ENCODE measurements around the gene SNX25. TPM values are rescaled to one million over a fixed set of nuclear protein-coding genes. Genes with fewer than 3 reads are reported as not detected.
"Not testable (repeated sequence)": the region's sequence is repeated elsewhere in the genome, so short reads cannot be mapped to it uniquely, and the experiment has no call there.

Gene SNX25
- total and polyA plus RNA-seq, 5 experiments from 2014 or later = 4.2 to 16.6 (median 7.6) TPM

- Mint-ChIP-seq H3K36me3 (peaks cover 18 to 75% (median 52%) of the 10 kb centered on the region in 3 donors), H3K9me3 (no peaks in the 10 kb centered on the region), H3K27ac (no peak overlapping the region), H3K4me1 (peaks cover 0 to 4% (median 0%) of the 10 kb centered on the region in 4 donors), H3K4me3 (no peak overlapping the region), H3K27me3 (no peaks in the 10 kb centered on the region)
- POLR2A ChIA-PET = no interaction called here
- no peak for DNase-seq
- ATAC-seq = no peak
Observed at GRCh38 chr4:185352202-185352601, 142.8 kb downstream of the SNX25 start.

- peaks cover 18 to 75% (median 52%) of the 10 kb centered on the region in 3 donors for H3K36me3 Mint-ChIP-seq
- ATAC-seq (no peak), DNase-seq (no peak)
- H3K27ac Mint-ChIP-seq = no peak overlapping the region
- POLR2A ChIA-PET = no interaction called here
- no peaks in the 10 kb centered on the region for H3K27me3 Mint-ChIP-seq
- peaks cover 0 to 4% (median 0%) of the 10 kb centered on the region in 4 donors for H3K4me1 Mint-ChIP-seq
- H3K4me3 Mint-ChIP-seq = no peak overlapping the region
- H3K9me3 Mint-ChIP-seq = no peaks in the 10 kb centered on the region
Observed at GRCh38 chr4:185352741-185353140, 143.3 kb downstream of the SNX25 start.

- no peak for ATAC-seq
- no peak for DNase-seq
- H3K27ac Mint-ChIP-seq = no peak overlapping the region
- no peaks in the 10 kb centered on the region for H3K27me3 Mint-ChIP-seq
- POLR2A ChIA-PET = no interaction called here
- no peak overlapping the region for H3K4me3 Mint-ChIP-seq
- H3K9me3 Mint-ChIP-seq = no peaks in the 10 kb centered on the region
- H3K36me3 Mint-ChIP-seq = peaks cover 11 to 55% (median 24%) of the 10 kb centered on the region in 3 donors
- H3K4me1 Mint-ChIP-seq = no peaks in the 10 kb centered on the region
Observed at GRCh38 chr4:185357211-185357610, 147.8 kb downstream of the SNX25 start.

GRCh38 chr4:185357733-185358440 is 148.5 kb downstream of the SNX25 start:
- no peak overlapping the region for H3K4me3 Mint-ChIP-seq
- ATAC-seq (no peak), DNase-seq (no peak)
- POLR2A ChIA-PET = no interaction called here
- H3K27me3 Mint-ChIP-seq = no peaks in the 10 kb centered on the region
- no peak overlapping the region for H3K27ac Mint-ChIP-seq
- H3K9me3 Mint-ChIP-seq = no peaks in the 10 kb centered on the region
- H3K4me1 Mint-ChIP-seq = no peaks in the 10 kb centered on the region
- H3K36me3 Mint-ChIP-seq = peaks cover 5 to 54% (median 24%) of the 10 kb centered on the region in 3 donors

- Mint-ChIP-seq H3K4me1 (no peaks in the 10 kb centered on the region), H3K4me3 (no peak overlapping the region), H3K36me3 (peaks cover under 1 to 56% (median 29%) of the 10 kb centered on the region in 3 donors), H3K9me3 (no peaks in the 10 kb centered on the region), H3K27ac (no peak overlapping the region), H3K27me3 (no peaks in the 10 kb centered on the region)
- ATAC-seq (no peak), DNase-seq (no peak)
- POLR2A ChIA-PET = no interaction called here
Observed at GRCh38 chr4:185358514-185358913, 149.1 kb downstream of the SNX25 start.

- POLR2A ChIA-PET = no interaction called here
- Mint-ChIP-seq H3K9me3 (no peaks in the 10 kb centered on the region), H3K27ac (no peak overlapping the region), H3K4me1 (no peaks in the 10 kb centered on the region), H3K27me3 (no peaks in the 10 kb centered on the region), H3K4me3 (no peak overlapping the region), H3K36me3 (peaks cover 0 to 54% (median 29%) of the 10 kb centered on the region in 3 donors)
- no peak for DNase-seq
- ATAC-seq = no peak
Observed at GRCh38 chr4:185358959-185359358, 149.6 kb downstream of the SNX25 start.

- ATAC-seq = no peak
- peak overlapping the region in 1 of 10 donors; percentile 31 for H3K27ac Mint-ChIP-seq
- no peak for DNase-seq
- H3K4me1 Mint-ChIP-seq = no peaks in the 10 kb centered on the region
- no peaks in the 10 kb centered on the region for H3K27me3 Mint-ChIP-seq
- peaks cover 0 to 46% (median 24%) of the 10 kb centered on the region in 3 donors for H3K36me3 Mint-ChIP-seq
- H3K9me3 Mint-ChIP-seq = no peaks in the 10 kb centered on the region
- POLR2A ChIA-PET = no interaction called here
- no peak overlapping the region for H3K4me3 Mint-ChIP-seq
Observed at GRCh38 chr4:185359767-185360446, 150.5 kb downstream of the SNX25 start.

- ATAC-seq (no peak), DNase-seq (no peak)
- peaks cover 0 to 41% (median 28%) of the 10 kb centered on the region in 3 donors for H3K36me3 Mint-ChIP-seq
- no peak overlapping the region for H3K27ac Mint-ChIP-seq
- H3K4me3 Mint-ChIP-seq = no peak overlapping the region
- POLR2A ChIA-PET = no interaction called here
- no peaks in the 10 kb centered on the region for H3K9me3 Mint-ChIP-seq
- H3K4me1 Mint-ChIP-seq = no peaks in the 10 kb centered on the region
- H3K27me3 Mint-ChIP-seq = no peaks in the 10 kb centered on the region
Observed at GRCh38 chr4:185361872-185362271, 152.5 kb downstream of the SNX25 start.

GRCh38 chr4:185362570-185362969 is 153.2 kb downstream of the SNX25 start:
- POLR2A ChIA-PET, H3K27ac Mint-ChIP-seq, H3K4me3 Mint-ChIP-seq, H3K27me3 Mint-ChIP-seq, ATAC-seq, H3K9me3 Mint-ChIP-seq, H3K4me1 Mint-ChIP-seq, DNase-seq: not testable (repeated sequence)
- H3K36me3 Mint-ChIP-seq = peaks cover 0 to 35% (median 27%) of the 10 kb centered on the region in 3 donors

- POLR2A ChIA-PET = no interaction called here
Observed at GRCh38 chr4:185363251-185363650, 153.9 kb downstream of the SNX25 start.

GRCh38 chr4:185364886-185365285 is 155.5 kb downstream of the SNX25 start:
- ATAC-seq = no peak
- Mint-ChIP-seq H3K36me3 (peaks cover 0 to 30% (median 18%) of the 10 kb centered on the region in 3 donors), H3K4me3 (no peak overlapping the region), H3K4me1 (no peaks in the 10 kb centered on the region), H3K27me3 (no peaks in the 10 kb centered on the region), H3K9me3 (no peaks in the 10 kb centered on the region), H3K27ac (peak overlapping the region in 1 of 10 donors; percentile 80)
- POLR2A ChIA-PET = no interaction called here
- DNase-seq = no peak

More at GRCh38 chr4:185363251-185363650, 153.9 kb downstream of the SNX25 start:
- H3K4me1 Mint-ChIP-seq = no peaks in the 10 kb centered on the region
- no peak overlapping the region for H3K27ac Mint-ChIP-seq
- ATAC-seq (no peak), DNase-seq (no peak)
- no peaks in the 10 kb centered on the region for H3K27me3 Mint-ChIP-seq
- no peaks in the 10 kb centered on the region for H3K9me3 Mint-ChIP-seq
- peaks cover 0 to 31% (median 25%) of the 10 kb centered on the region in 3 donors for H3K36me3 Mint-ChIP-seq
- H3K4me3 Mint-ChIP-seq = no peak overlapping the region

GRCh38 chr4:185369731-185370130 is 160.3 kb downstream of the SNX25 start:
- Mint-ChIP-seq H3K27me3 (no peaks in the 10 kb centered on the region), H3K9me3 (no peaks in the 10 kb centered on the region), H3K27ac (no peak overlapping the region), H3K4me3 (no peak overlapping the region), H3K4me1 (no peaks in the 10 kb centered on the region), H3K36me3 (peaks cover 0 to 16% (median 13%) of the 10 kb centered on the region in 3 donors)
- ATAC-seq (no peak), DNase-seq (no peak)
- POLR2A ChIA-PET = no interaction called here

GRCh38 chr4:185370268-185370949 is 161.0 kb downstream of the SNX25 start:
- no peaks in the 10 kb centered on the region for H3K27me3 Mint-ChIP-seq
- H3K9me3 Mint-ChIP-seq = no peaks in the 10 kb centered on the region
- no peaks in the 10 kb centered on the region for H3K4me1 Mint-ChIP-seq
- ATAC-seq (no peak), DNase-seq (no peak)
- H3K36me3 Mint-ChIP-seq = peaks cover 0 to 16% (median 13%) of the 10 kb centered on the region in 3 donors
- POLR2A ChIA-PET = no interaction called here
- no peak overlapping the region for H3K27ac Mint-ChIP-seq
- H3K4me3 Mint-ChIP-seq = no peak overlapping the region
